ENCODE results near the gene CAMK2D.

The CAMK2D gene

GRCh38 chr4:113763029-113763285, 1.4 kb upstream of the CAMK2D start:
- DNase-seq (ENCODE audit: low read depth, low spot score) = no peak

GRCh38 chr4:113762186-113763028, 869 bp upstream of the CAMK2D start:
- peak; percentile 100 for DNase-seq (ENCODE audit: low read depth, low spot score)

- DNase-seq (ENCODE audit: low read depth, low spot score) = peak; percentile 75
Observed at GRCh38 chr4:113760795-113761619, 531 bp downstream of the CAMK2D start.

GRCh38 chr4:113760094-113760794, 1.3 kb downstream of the CAMK2D start:
- DNase-seq (ENCODE audit: low read depth, low spot score) = peak; percentile 47

- DNase-seq (ENCODE audit: low read depth, low spot score) = no peak
Observed at GRCh38 chr4:113759696-113760093, 1.8 kb downstream of the CAMK2D start.

- no peak for DNase-seq (ENCODE audit: low read depth, low spot score)
Observed at GRCh38 chr4:113758372-113758771, 3.2 kb downstream of the CAMK2D start.

GRCh38 chr4:113757486-113757885, 4.1 kb downstream of the CAMK2D start:
- DNase-seq (ENCODE audit: low read depth, low spot score) = no peak

- DNase-seq (ENCODE audit: low read depth, low spot score) = no peak
Observed at GRCh38 chr4:113756005-113756410, 5.5 kb downstream of the CAMK2D start.

- DNase-seq (ENCODE audit: low read depth, low spot score) = no peak
Observed at GRCh38 chr4:113750734-113751133, 10.8 kb downstream of the CAMK2D start.

- DNase-seq (ENCODE audit: low read depth, low spot score) = no peak
Observed at GRCh38 chr4:113750296-113750695, 11.2 kb downstream of the CAMK2D start.

- DNase-seq (ENCODE audit: low read depth, low spot score) = no peak
Observed at GRCh38 chr4:113749178-113749577, 12.4 kb downstream of the CAMK2D start.

- DNase-seq (ENCODE audit: low read depth, low spot score) = no peak
Observed at GRCh38 chr4:113747949-113748348, 13.6 kb downstream of the CAMK2D start.

GRCh38 chr4:113745711-113746110, 15.8 kb downstream of the CAMK2D start:
- no peak for DNase-seq (ENCODE audit: low read depth, low spot score)

- no peak for DNase-seq (ENCODE audit: low read depth, low spot score)
Observed at GRCh38 chr4:113744667-113745240, 16.8 kb downstream of the CAMK2D start.

- no peak for DNase-seq (ENCODE audit: low read depth, low spot score)
Observed at GRCh38 chr4:113743690-113744089, 17.8 kb downstream of the CAMK2D start.

- DNase-seq (ENCODE audit: low read depth, low spot score) = no peak
Observed at GRCh38 chr4:113742643-113743042, 18.9 kb downstream of the CAMK2D start.

GRCh38 chr4:113741956-113742355, 19.6 kb downstream of the CAMK2D start:
- no peak for DNase-seq (ENCODE audit: low read depth, low spot score)

- DNase-seq (ENCODE audit: low read depth, low spot score) = no peak
Observed at GRCh38 chr4:113740857-113741379, 20.6 kb downstream of the CAMK2D start.

GRCh38 chr4:113739197-113739596, 22.3 kb downstream of the CAMK2D start:
- DNase-seq (ENCODE audit: low read depth, low spot score) = no peak

- no peak for DNase-seq (ENCODE audit: low read depth, low spot score)
Observed at GRCh38 chr4:113738251-113738650, 23.3 kb downstream of the CAMK2D start.

- DNase-seq (ENCODE audit: low read depth, low spot score) = no peak
Observed at GRCh38 chr4:113733685-113734084, 27.9 kb downstream of the CAMK2D start.

All from ELF-1 (cell line).